HepG2 (cell line): ENCODE results near the gene ASH1L. TPM values are rescaled to one million over a fixed set of nuclear protein-coding genes. Genes with fewer than 3 reads are reported as not detected.

Experiments
- AGO2 ChIP-seq: fragments of 200-400 bp; formaldehyde crosslinking; optimal IDR thresholded peaks from 2 replicates; pipeline ENCODE3; 2017; ENCODE audit warnings: mild to moderate bottlenecking, low read depth, low read length, moderate library complexity
- FOXO4 ChIP-seq: sonication (generic); formaldehyde crosslinking; conservative IDR thresholded peaks from 2 replicates; pipeline ENCODE4 v1.8.1; 2023; ENCODE audit warnings: missing genetic modification reagents
- MAZ ChIP-seq, 2 experiments: sonication (generic) in 1 of 2; formaldehyde crosslinking in 1 of 2; IDR thresholded peaks; 2 replicates each; pipeline versions ENCODE4 v1.5.0 to v1.6.1; 2012 to 2020; ENCODE audit warnings: low read depth in 2 of 2, mild to moderate bottlenecking in 2 of 2, borderline replicate concordance in 1 of 2, improper control_type of control experiment in 1 of 2, low read length in 1 of 2, missing genetic modification reagents in 1 of 2, moderate library complexity in 1 of 2
- MNT ChIP-seq: fragments of 450-650 bp; IDR thresholded peaks from 2 replicates; pipeline ENCODE4 v1.6.1; 2016
- MXD4 ChIP-seq: IDR thresholded peaks from 2 replicates; pipeline ENCODE4 v1.6.1; 2016; ENCODE audit warnings: mild to moderate bottlenecking, missing biosample characterization, missing genetic modification reagents
- NRL ChIP-seq: sonication (generic); formaldehyde crosslinking; IDR thresholded peaks from 2 replicates; pipeline ENCODE4 v1.5.0; 2020; ENCODE audit warnings: missing genetic modification reagents, mild to moderate bottlenecking, moderate library complexity, borderline replicate concordance
- RNF219 ChIP-seq: sonication (generic); formaldehyde crosslinking; IDR thresholded peaks from 2 replicates; pipeline ENCODE4 v1.5.0; 2020; ENCODE audit warnings: mild to moderate bottlenecking, missing genetic modification reagents
- RXRA ChIP-seq: sonication (generic); formaldehyde crosslinking; IDR thresholded peaks from 2 replicates; pipeline ENCODE4 v1.5.1; 2020; ENCODE audit warnings: missing genetic modification reagents
- SP140L ChIP-seq: sonication (generic); formaldehyde crosslinking; IDR thresholded peaks from 2 replicates; pipeline ENCODE4 v1.4.0; 2020; ENCODE audit warnings: missing genetic modification reagents, borderline replicate concordance
- ZBTB42 ChIP-seq: sonication (generic); formaldehyde crosslinking; IDR thresholded peaks from 2 replicates; pipeline ENCODE4 v1.5.0; 2020; ENCODE audit warnings: mild to moderate bottlenecking, missing genetic modification reagents
- ZSCAN29 ChIP-seq: sonication (generic); formaldehyde crosslinking; conservative IDR thresholded peaks from 2 replicates; pipeline ENCODE4 v1.4.0; 2020; ENCODE audit warnings: mild to moderate bottlenecking, missing genetic modification reagents
- polyA plus RNA-seq, 8 experiments: library from polyadenylated mRNA; depleted of rRNA in 3 of 8; stranded (reverse) in 7 of 8; unstranded in 1 of 8; fragments of >200 nt; fragmentation: Illumina TruSeq in 4 of 8; extraction: Trizol in 4 of 8; gene quantifications; 2 replicates each; pipeline versions ENCODE4 v1.2.1 to v1.2.3, GENCODE V29; 2011 to 2016; ENCODE audit warnings: low read depth in 4 of 8, missing spikeins in 1 of 8, mixed read lengths in 1 of 8; ENCODE audit not compliant: insufficient read depth in 1 of 8
- total RNA-seq, 5 experiments: library from RNA; depleted of rRNA; stranded (reverse); fragments of >200 nt; fragmentation: Illumina TruSeq; extraction: Trizol; gene quantifications; 2 replicates each; pipeline ENCODE4 v1.2.3, GENCODE V29; 2016; ENCODE audit warnings: low read depth in 1 of 5
- TF ChIP-seq, protein P1 (sequence below): sonication (generic); formaldehyde crosslinking; IDR thresholded peaks from 2 replicates; pipeline ENCODE4 v1.5.0; 2020; ENCODE audit warnings: mild to moderate bottlenecking, missing genetic modification reagents
- TF ChIP-seq, protein P2 (sequence below): sonication (generic); formaldehyde crosslinking; IDR thresholded peaks from 2 replicates; pipeline ENCODE4 v1.5.0; 2020; ENCODE audit warnings: missing genetic modification reagents
- TF ChIP-seq, protein P3 (sequence below): sonication (generic); formaldehyde crosslinking; IDR thresholded peaks from 2 replicates; pipeline ENCODE4 v1.8.1; 2023; ENCODE audit warnings: mild to moderate bottlenecking, moderate library complexity, missing genetic modification reagents

ASH1L gene
- total and polyA plus RNA-seq, 2 of the 13 experiments (the other 11 are each of a cell fraction or from before 2014, with no cell fraction given) = 10.2 to 15.3 TPM

DNA sequence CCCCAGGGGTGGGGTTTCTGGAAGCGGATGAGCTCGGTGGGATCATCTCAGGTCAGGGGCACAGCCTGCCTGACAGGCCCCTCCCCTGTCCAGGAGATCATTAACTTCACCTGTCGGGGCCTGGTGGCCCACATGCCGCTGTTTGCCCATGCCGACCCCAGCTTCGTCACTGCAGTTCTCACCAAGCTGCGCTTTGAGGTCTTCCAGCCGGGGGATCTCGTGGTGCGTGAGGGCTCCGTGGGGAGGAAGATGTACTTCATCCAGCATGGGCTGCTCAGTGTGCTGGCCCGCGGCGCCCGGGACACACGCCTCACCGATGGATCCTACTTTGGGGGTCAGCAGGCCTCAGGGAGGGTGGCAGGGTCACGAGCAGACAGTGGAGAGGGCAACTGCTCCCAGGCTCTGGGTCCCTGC is 277.0 kb downstream of the ASH1L start (continued):
- TF ChIP-seq NRL (no peak), MNT (no peak), RNF219 (CRISPR knock-in tag) (no peak), MXD4 (CRISPR knock-in tag) (no peak), AGO2 (peak; percentile 24), FOXO4 (no peak), ZBTB42 (CRISPR knock-in tag) (no peak), ZSCAN29 (CRISPR knock-in tag) (no peak), SP140L (CRISPR knock-in tag) (no peak), RXRA (CRISPR knock-in tag) (peak; percentile 93), MAZ (IDR thresholded peaks at IDR 0.05; ENCODE audit: borderline replicate concordance, low read depth, low read length) (no peak), MAZ (CRISPR knock-in tag; IDR thresholded peaks at IDR 0.05; ENCODE audit: low read depth) (peak; percentile 29; the same call in 1 of the 2 replicates)
- TF ChIP-seq, protein P1, sequence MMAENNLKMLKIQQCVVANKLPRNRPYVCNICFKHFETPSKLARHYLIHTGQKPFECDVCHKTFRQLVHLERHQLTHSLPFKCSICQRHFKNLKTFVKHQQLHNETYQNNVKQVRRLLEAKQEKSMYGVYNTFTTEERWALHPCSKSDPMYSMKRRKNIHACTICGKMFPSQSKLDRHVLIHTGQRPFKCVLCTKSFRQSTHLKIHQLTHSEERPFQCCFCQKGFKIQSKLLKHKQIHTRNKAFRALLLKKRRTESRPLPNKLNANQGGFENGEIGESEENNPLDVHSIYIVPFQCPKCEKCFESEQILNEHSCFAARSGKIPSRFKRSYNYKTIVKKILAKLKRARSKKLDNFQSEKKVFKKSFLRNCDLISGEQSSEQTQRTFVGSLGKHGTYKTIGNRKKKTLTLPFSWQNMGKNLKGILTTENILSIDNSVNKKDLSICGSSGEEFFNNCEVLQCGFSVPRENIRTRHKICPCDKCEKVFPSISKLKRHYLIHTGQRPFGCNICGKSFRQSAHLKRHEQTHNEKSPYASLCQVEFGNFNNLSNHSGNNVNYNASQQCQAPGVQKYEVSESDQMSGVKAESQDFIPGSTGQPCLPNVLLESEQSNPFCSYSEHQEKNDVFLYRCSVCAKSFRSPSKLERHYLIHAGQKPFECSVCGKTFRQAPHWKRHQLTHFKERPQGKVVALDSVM (CRISPR knock-in tag) = no peak
- TF ChIP-seq, protein P2, sequence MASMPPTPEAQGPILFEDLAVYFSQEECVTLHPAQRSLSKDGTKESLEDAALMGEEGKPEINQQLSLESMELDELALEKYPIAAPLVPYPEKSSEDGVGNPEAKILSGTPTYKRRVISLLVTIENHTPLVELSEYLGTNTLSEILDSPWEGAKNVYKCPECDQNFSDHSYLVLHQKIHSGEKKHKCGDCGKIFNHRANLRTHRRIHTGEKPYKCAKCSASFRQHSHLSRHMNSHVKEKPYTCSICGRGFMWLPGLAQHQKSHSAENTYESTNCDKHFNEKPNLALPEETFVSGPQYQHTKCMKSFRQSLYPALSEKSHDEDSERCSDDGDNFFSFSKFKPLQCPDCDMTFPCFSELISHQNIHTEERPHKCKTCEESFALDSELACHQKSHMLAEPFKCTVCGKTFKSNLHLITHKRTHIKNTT (CRISPR knock-in tag) = no peak
- TF ChIP-seq, protein P3, sequence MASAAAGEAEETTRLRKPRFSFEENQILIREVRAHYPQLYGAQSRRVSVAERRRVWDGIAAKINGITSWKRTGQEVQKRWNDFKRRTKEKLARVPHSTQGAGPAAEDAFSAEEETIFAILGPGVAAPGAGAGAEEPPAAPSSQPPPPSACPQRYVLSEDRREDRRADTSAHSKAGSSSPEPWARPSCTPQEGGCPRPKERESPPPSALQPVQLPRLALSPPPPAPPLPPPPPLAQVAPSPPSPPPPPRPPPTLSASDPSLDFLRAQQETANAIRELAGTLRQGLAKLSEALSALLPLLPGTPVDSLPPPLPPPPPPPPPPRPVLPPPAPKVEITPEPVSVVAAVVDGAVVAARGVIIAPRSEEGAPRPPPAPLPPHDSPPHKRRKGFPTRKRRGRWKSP = no peak
